Adrenal gland (tissue), 5 donors: ENCODE results near the gene FBXL14.

ENCODE experiments used
- CTCF ChIP-seq, 6 experiments: fragments of 450-650 bp in 4 of 6; fragments of 200-600 bp in 2 of 6; sonication (generic) in 1 of 6; IDR thresholded peaks; 1 replicate in 5 of 6; 2 replicates in 1 of 6; pipeline versions ENCODE4 v1.5.1 to v1.8.0; 2016 to 2021; ENCODE audit warnings: antibody characterized with exemption in 6 of 6, mild to moderate bottlenecking in 2 of 6, moderate library complexity in 1 of 6
- POLR2A ChIP-seq, 2 donors: fragments of 450-650 bp; IDR thresholded peaks; one replicate each; pipeline ENCODE4 v1.6.1; 2017; ENCODE audit warnings: antibody characterized with exemption in 2 of 2, mild to moderate bottlenecking in 2 of 2, moderate library complexity in 1 of 2
- donor health status: DM: no; HTN: no; CAD: no.

- TF ChIP-seq CTCF (IDR thresholded peaks at IDR 0.05): no peak
- TF ChIP-seq POLR2A (IDR thresholded peaks at IDR 0.05): no peak
Observed at GRCh38 chr12:1523046-1523445, 71.3 kb downstream of the FBXL14 start.
